Uterus (tissue), 2 donors: Measurements from ENCODE around the gene SMAD2.

Source experiments
- CTCF ChIP-seq, 4 experiments: fragments of 200-600 bp in 2 of 4; fragments of 450-650 bp in 2 of 4; sonication (generic) in 2 of 4; IDR thresholded peaks; one replicate each; pipeline ENCODE4 v1.5.1; 2016 to 2019; ENCODE audit warnings: antibody characterized with exemption in 4 of 4, mild to moderate bottlenecking in 2 of 4, moderate library complexity in 1 of 4
- POLR2A ChIP-seq, 2 donors: fragments of 450-650 bp; IDR thresholded peaks; one replicate each; pipeline ENCODE4 v1.6.1; 2016; ENCODE audit warnings: antibody characterized with exemption in 2 of 2, mild to moderate bottlenecking in 1 of 2, moderate library complexity in 1 of 2

- TF ChIP-seq CTCF (IDR thresholded peaks at IDR 0.05), result no peak
- no peak for TF ChIP-seq POLR2A (IDR thresholded peaks at IDR 0.05)
Measured at GRCh38 chr18:47779381-47779780, 151.1 kb downstream of the SMAD2 start.
